Measurements from ENCODE around the gene AMIGO2.

Gene AMIGO2

DNA sequence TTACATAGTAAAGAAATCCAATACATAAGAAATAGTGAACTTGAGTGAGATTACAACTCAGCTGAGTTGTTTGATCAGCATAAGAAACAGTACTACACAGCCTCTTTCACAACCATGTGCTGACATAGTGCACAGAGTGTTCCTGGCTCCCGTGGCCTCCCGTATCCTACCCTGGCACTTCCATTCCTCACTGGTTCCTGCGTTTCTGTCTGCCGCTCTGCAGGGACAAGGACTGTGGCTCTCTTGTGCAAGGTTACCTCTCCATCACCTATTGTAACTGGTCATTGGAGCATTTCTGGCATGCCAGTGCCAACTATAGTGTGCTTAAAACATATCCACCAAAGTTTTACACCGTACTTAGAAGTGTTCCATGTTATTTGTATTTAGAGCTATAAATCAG, 46.7 kb downstream of the AMIGO2 start:
- DNase-seq (ENCODE audit: low spot score), result peak; percentile 13

GRCh38 chr12:47032644-47033043, 47.1 kb downstream of the AMIGO2 start:
- peak; percentile 51 for DNase-seq (ENCODE audit: low spot score)

- no peak for DNase-seq (ENCODE audit: low spot score)
Measured at GRCh38 chr12:47029903-47030302, 49.9 kb downstream of the AMIGO2 start.

DNA sequence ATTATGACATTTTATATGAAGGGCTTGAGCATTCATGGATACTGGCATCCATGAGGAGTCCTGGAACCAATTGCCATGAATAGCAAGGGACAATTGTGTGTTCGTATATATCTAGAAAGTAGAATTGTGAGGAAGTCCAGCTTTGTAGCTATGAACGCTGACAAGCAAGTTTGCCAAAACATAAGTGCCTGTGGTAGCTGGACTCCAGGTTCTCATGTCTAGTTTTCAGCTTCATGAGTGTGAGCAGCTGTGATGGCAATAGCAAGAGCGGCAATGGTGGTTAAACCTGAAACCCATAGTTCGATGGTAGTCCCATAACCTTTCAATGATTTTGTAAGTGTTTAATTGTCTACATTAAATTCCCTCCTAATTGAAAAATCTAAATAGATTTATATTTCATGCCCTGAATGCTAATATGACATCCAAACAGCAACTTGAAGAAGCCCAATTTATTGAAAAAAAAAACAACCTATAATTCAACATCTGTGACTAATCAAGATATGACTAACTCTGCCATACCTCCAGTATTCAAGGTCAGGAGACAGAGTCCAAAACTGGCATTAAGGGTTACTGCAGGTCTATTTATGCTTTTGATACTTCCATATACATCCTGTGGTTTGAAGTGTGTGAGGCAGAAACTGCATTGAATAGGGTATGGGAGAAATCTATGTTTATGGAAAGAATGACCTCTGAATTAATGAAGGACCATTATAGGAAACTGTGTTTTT, 50.6 kb downstream of the AMIGO2 start:
- DNase-seq (ENCODE audit: low spot score), result no peak

GRCh38 chr12:47028186-47028585, 51.6 kb downstream of the AMIGO2 start:
- no peak for DNase-seq (ENCODE audit: low spot score)

Data from Ammon's horn (tissue), 1 donor.